Stomach (tissue), 4 donors: ENCODE measurements around the gene PIBF1.

Source experiments
- CTCF ChIP-seq, 7 experiments: fragments of 450-650 bp in 4 of 7; fragments of 200-600 bp in 3 of 7; sonication (generic) in 3 of 7; IDR thresholded peaks; one replicate each; pipeline ENCODE4 v1.5.1; 2016 to 2019; ENCODE audit warnings: antibody characterized with exemption in 7 of 7, control low read depth in 2 of 7, mild to moderate bottlenecking in 1 of 7
- POLR2AphosphoS5 ChIP-seq, 3 donors: sonication (generic); formaldehyde crosslinking; IDR thresholded peaks; one replicate each; pipeline ENCODE4 v1.6.1; 2016; ENCODE audit warnings: antibody characterized with exemption in 3 of 3

DNA sequence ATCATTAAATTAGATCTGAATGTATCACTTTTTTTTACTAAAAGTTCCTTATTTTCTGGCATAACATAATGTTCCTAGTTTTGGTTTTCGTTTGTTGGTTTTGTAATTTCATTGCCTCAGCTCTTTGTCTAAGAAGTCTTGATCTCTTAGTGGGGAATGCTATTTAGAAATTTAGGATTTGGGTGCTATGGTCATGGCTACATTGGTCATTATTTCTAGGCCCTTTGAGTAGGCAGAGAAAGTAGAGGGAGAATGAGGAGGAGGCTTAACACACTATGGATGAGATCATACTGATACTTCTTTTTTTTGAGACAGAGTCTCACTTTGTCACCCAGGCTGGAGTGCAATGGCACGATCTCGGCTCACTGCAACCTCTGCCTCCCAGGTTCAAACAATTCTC lies 41.8 kb downstream of the PIBF1 start:
- TF ChIP-seq CTCF (IDR thresholded peaks at IDR 0.05), result no peak
- no peak for TF ChIP-seq POLR2AphosphoS5 (IDR thresholded peaks at IDR 0.05)
